HG03196 (cell line): ENCODE data around the gene GOLGA1.
"Not testable (repeated sequence)": the region's sequence is repeated elsewhere in the genome, so short reads cannot be mapped to it uniquely, and the experiment has no call there.

Experiments
- ATAC-seq: cut with Tn5 transposase; IDR thresholded peaks from one replicate; pipeline ENCODE4 v1.9.1; 2021; ENCODE audit not compliant: unreplicated experiment

Gene GOLGA1

GRCh38 chr9:124940894-124941678 is at the start of gene GOLGA1:
Gene GOLGA1 (minus strand): TSS chr9:124941083. CDS start chr9:124938711, 2,372 bp downstream.
- ATAC-seq, result peak; percentile 75

GRCh38 chr9:124983698-124984097 is 42.8 kb upstream of the GOLGA1 start:
- no peak for ATAC-seq

GRCh38 chr9:124980431-124980830 is 39.5 kb upstream of the GOLGA1 start:
- ATAC-seq, result no peak

- no peak for ATAC-seq
These were observed 34.2 kb upstream of the GOLGA1 start for GRCh38 chr9:124975131-124975530.

- ATAC-seq, result no peak
These were observed 32.9 kb upstream of the GOLGA1 start for GRCh38 chr9:124973807-124974206.

GRCh38 chr9:124972241-124972770 is 31.4 kb upstream of the GOLGA1 start:
- no peak for ATAC-seq

GRCh38 chr9:124969401-124969800 is 28.5 kb upstream of the GOLGA1 start:
- ATAC-seq, result no peak

GRCh38 chr9:124968238-124968637 is 27.4 kb upstream of the GOLGA1 start:
- ATAC-seq, result no peak

GRCh38 chr9:124965775-124966568 is 25.1 kb upstream of the GOLGA1 start:
- ATAC-seq, result not testable (repeated sequence)

- no peak for ATAC-seq
These were observed 23.7 kb upstream of the GOLGA1 start for GRCh38 chr9:124964604-124965003.

- ATAC-seq, result no peak
These were observed 23.2 kb upstream of the GOLGA1 start for GRCh38 chr9:124964056-124964455.

GRCh38 chr9:124960409-124960752 is 19.5 kb upstream of the GOLGA1 start:
- no peak for ATAC-seq

GRCh38 chr9:124959671-124960408 is 19.0 kb upstream of the GOLGA1 start:
- ATAC-seq, result not testable (repeated sequence)

GRCh38 chr9:124954255-124954654 is 13.4 kb upstream of the GOLGA1 start:
- no peak for ATAC-seq

GRCh38 chr9:124950050-124950718 is 9.3 kb upstream of the GOLGA1 start:
- ATAC-seq, result no peak

GRCh38 chr9:124949387-124949786 is 8.5 kb upstream of the GOLGA1 start:
- no peak for ATAC-seq

- no peak for ATAC-seq
These were observed 7.0 kb upstream of the GOLGA1 start for GRCh38 chr9:124947727-124948391.

- ATAC-seq, result no peak
These were observed 5.3 kb upstream of the GOLGA1 start for GRCh38 chr9:124946167-124946566.

- peak; percentile 33 for ATAC-seq
These were observed 1.0 kb upstream of the GOLGA1 start for GRCh38 chr9:124941679-124942561.
